A549 (cell line): ENCODE measurements around the gene B3GNT4. TPM values are rescaled to one million over a fixed set of nuclear protein-coding genes. Genes with fewer than 3 reads are reported as not detected.

ENCODE experiments used
- ATAC-seq, 2 experiments: fragments of 200-7000 bp in 1 of 2; fragments of >200 bp in 1 of 2; cut with Nextera tagmentation in 1 of 2; cut with Tn5 transposase in 1 of 2; 3 replicates each; pipeline versions ENCODE4 v1.8.0 to v1.9.1; 2018 to 2020; ENCODE audit warnings: mild to moderate bottlenecking in 1 of 2, moderate library complexity in 1 of 2
- CTCF ChIA-PET: fragments of 300-600 bp; sonication (Branson Sonifier 250); formaldehyde crosslinking; extraction: SDS; loops from one replicate; lab custom pipeline; 2021; ENCODE audit warnings: antibody characterized with exemption, inconsistent platforms; lab: Yijun Ruan, JAX
- POLR2A ChIA-PET: fragments of 350-600 bp; formaldehyde crosslinking; extraction: SDS; loops from one replicate; lab custom pipeline; 2021; ENCODE audit warnings: antibody characterized with exemption, inconsistent platforms; lab: Yijun Ruan, JAX
- DNase-seq, 2 experiments: peaks; one replicate each; pipeline versions ENCODE4 v3.0.0 to v3.0.0-alpha.2; 2011 to 2016; ENCODE audit warnings: low read depth in 1 of 2, low spot score in 1 of 2
- FAIRE-seq: peaks from 2 replicates; lab custom pipeline; 2011; peaks lifted over from hg19 to GRCh38; lab: Jason Lieb, UNC
- H3K27ac ChIP-seq, 2 experiments: fragments of >200 bp; sonication (Bioruptor Twin); formaldehyde crosslinking; 3 replicates each; pipeline ENCODE4 v1.5.1; 2016 to 2017
- H3K4me1 ChIP-seq: fragments of >200 bp; sonication (Bioruptor Twin); formaldehyde crosslinking; 3 replicates; pipeline ENCODE4 v1.6.1; 2016
- H3K4me2 ChIP-seq: fragments of >200 bp; sonication (Bioruptor Twin); formaldehyde crosslinking; 3 replicates; pipeline ENCODE4 v1.6.1; 2016
- H3K4me3 ChIP-seq: fragments of >200 bp; sonication (Bioruptor Twin); formaldehyde crosslinking; 3 replicates; pipeline ENCODE4 v1.5.1; 2016
- H3K9me3 ChIP-seq: fragments of >200 bp; sonication (Bioruptor Twin); formaldehyde crosslinking; 3 replicates; pipeline ENCODE4 v1.6.1; 2016
- ATOH8 ChIP-seq: fragments of 250-450 bp; sonication (Bioruptor Pico); IDR thresholded peaks from 2 replicates; pipeline ENCODE4 v1.5.0; 2020; ENCODE audit warnings: low read depth, mild to moderate bottlenecking, moderate library complexity
- BCL3 ChIP-seq: fragments of >200 bp; sonication (Bioruptor Twin); formaldehyde crosslinking; IDR thresholded peaks from 3 replicates; pipeline ENCODE4 v1.6.1; 2016
- CBX8 ChIP-seq: fragments of 200-600 bp; sonication (generic); IDR thresholded peaks from 2 replicates; pipeline ENCODE4 v1.6.1; 2016
- CEBPB ChIP-seq, 2 experiments: fragments of >200 bp in 1 of 2; sonication (Bioruptor Twin) in 1 of 2; formaldehyde crosslinking in 1 of 2; IDR thresholded peaks; 2 replicates each; pipeline ENCODE4 v1.6.1; 2012 to 2016
- CTCF ChIP-seq: fragments of >200 bp; sonication (Bioruptor Twin); formaldehyde crosslinking; IDR thresholded peaks from 3 replicates; pipeline ENCODE4 v1.5.1; 2016
- E2F6 ChIP-seq: IDR thresholded peaks from 2 replicates; pipeline ENCODE4 v1.6.1; 2012; ENCODE audit warnings: low read depth, borderline replicate concordance
- FOSB ChIP-seq: fragments of 250-450 bp; sonication (Bioruptor Pico); IDR thresholded peaks from 2 replicates; pipeline ENCODE4 v1.5.0; 2020; ENCODE audit warnings: mild to moderate bottlenecking, moderate library complexity
- FOSL2 ChIP-seq, 2 experiments: fragments of 450-650 bp in 1 of 2; fragments of >200 bp in 1 of 2; sonication (Bioruptor Twin) in 1 of 2; formaldehyde crosslinking; IDR thresholded peaks; 2 replicates each; pipeline versions ENCODE4 v1.5.0 to v1.6.1; 2016 to 2020; ENCODE audit warnings: mild to moderate bottlenecking in 1 of 2, moderate library complexity in 1 of 2
- GATA3 ChIP-seq: IDR thresholded peaks from 2 replicates; pipeline ENCODE4 v1.6.1; 2012; ENCODE audit warnings: borderline replicate concordance
- JUN ChIP-seq, 2 experiments: fragments of >200 bp; sonication (Bioruptor Twin); formaldehyde crosslinking; IDR thresholded peaks; 2 replicates in 1 of 2; 3 replicates in 1 of 2; pipeline ENCODE4 v1.6.1; 2016 to 2017
- KDM1A ChIP-seq: fragments of 200-600 bp; sonication (generic); IDR thresholded peaks from 2 replicates; pipeline ENCODE4 v1.6.1; 2016; ENCODE audit warnings: low read depth, mild to moderate bottlenecking
- KDM5A ChIP-seq: fragments of 200-600 bp; sonication (generic); IDR thresholded peaks from 2 replicates; pipeline ENCODE4 v1.6.1; 2016; ENCODE audit warnings: antibody characterized with exemption, mild to moderate bottlenecking
- MAFK ChIP-seq: fragments of 450-650 bp; IDR thresholded peaks from 2 replicates; pipeline ENCODE4 v1.6.1; 2014; ENCODE audit not compliant: partially characterized antibody
- MAX ChIP-seq: IDR thresholded peaks from 2 replicates; pipeline ENCODE4 v1.6.1; 2012
- MYC ChIP-seq: IDR thresholded peaks from 2 replicates; pipeline ENCODE4 v1.6.1; 2012; ENCODE audit warnings: mild to moderate bottlenecking, inconsistent platforms, low read length, improper control_type of control experiment, borderline replicate concordance
- NPAS2 ChIP-seq: fragments of 250-450 bp; sonication (Bioruptor Pico); IDR thresholded peaks from 2 replicates; pipeline ENCODE4 v1.8.0; 2022; ENCODE audit warnings: mild to moderate bottlenecking, moderate library complexity, borderline replicate concordance
- PBX3 ChIP-seq: IDR thresholded peaks from 2 replicates; pipeline ENCODE4 v1.6.1; 2012
- PHF8 ChIP-seq: fragments of 200-600 bp; sonication (generic); IDR thresholded peaks from 2 replicates; pipeline ENCODE4 v1.6.1; 2016; ENCODE audit warnings: low read depth, mild to moderate bottlenecking, antibody characterized with exemption, moderate library complexity, borderline replicate concordance
- POLR2A ChIP-seq: IDR thresholded peaks from 2 replicates; pipeline ENCODE4 v1.6.1; 2012; ENCODE audit warnings: mild to moderate bottlenecking, low read length
- POLR2AphosphoS2 ChIP-seq: conservative IDR thresholded peaks from 2 replicates; pipeline ENCODE4 v1.6.1; 2012; ENCODE audit warnings: low read length, improper control_type of control experiment, inconsistent platforms
- RAD21 ChIP-seq, 2 experiments: fragments of >200 bp in 1 of 2; sonication (Bioruptor Twin) in 1 of 2; formaldehyde crosslinking in 1 of 2; IDR thresholded peaks in 1 of 2; conservative IDR thresholded peaks in 1 of 2; 2 replicates in 1 of 2; 3 replicates in 1 of 2; pipeline ENCODE4 v1.6.1; 2012 to 2018; ENCODE audit warnings: inconsistent platforms in 1 of 2
- RCOR1 ChIP-seq: fragments of 150-350 bp; IDR thresholded peaks from 2 replicates; pipeline ENCODE4 v1.6.1; 2014; ENCODE audit warnings: antibody characterized with exemption, low read length, low read depth
- RFX5 ChIP-seq: fragments of 450-650 bp; IDR thresholded peaks from 2 replicates; pipeline ENCODE4 v1.7.1; 2014; ENCODE audit warnings: antibody characterized with exemption, mild to moderate bottlenecking, moderate library complexity
- RNF2 ChIP-seq: fragments of 200-600 bp; sonication (generic); IDR thresholded peaks from 2 replicates; pipeline ENCODE4 v1.6.1; 2016; ENCODE audit warnings: low read depth, mild to moderate bottlenecking, antibody characterized with exemption, moderate library complexity, borderline replicate concordance
- SMC3 ChIP-seq: fragments of >200 bp; sonication (Bioruptor Twin); formaldehyde crosslinking; IDR thresholded peaks from 3 replicates; pipeline ENCODE4 v1.6.1; 2018; ENCODE audit warnings: inconsistent platforms
- TFCP2L1 ChIP-seq: fragments of 250-450 bp; sonication (Bioruptor Pico); IDR thresholded peaks from 2 replicates; pipeline ENCODE4 v1.5.0; 2021; ENCODE audit warnings: mild to moderate bottlenecking
- ZC3H11A ChIP-seq: fragments of 450-650 bp; IDR thresholded peaks from 2 replicates; pipeline ENCODE4 v1.6.1; 2014; ENCODE audit warnings: antibody characterized with exemption, mild to moderate bottlenecking
- ZFP36 ChIP-seq: fragments of 450-650 bp; IDR thresholded peaks from 2 replicates; pipeline ENCODE4 v1.6.1; 2014; ENCODE audit warnings: borderline replicate concordance; ENCODE audit not compliant: partially characterized antibody
- ZSCAN20 ChIP-seq: fragments of 250-450 bp; sonication (Bioruptor Pico); IDR thresholded peaks from 2 replicates; pipeline ENCODE4 v1.8.0; 2022; ENCODE audit warnings: mild to moderate bottlenecking, moderate library complexity
- WGBS: methylation state at CpG from one replicate; pipeline ENCODE4 v1.1.6; 2017; ENCODE audit errors: missing lambda C conversion rate; 5-methylcytosine and 5-hydroxymethylcytosine counted together
- polyA plus RNA-seq, 4 experiments: library from polyadenylated mRNA; depleted of rRNA in 3 of 4; stranded (reverse); fragments of >200 nt; fragmentation: RNase III in 1 of 4; extraction: RNeasy Plus Mini Kit Qiagen cat#74134 plus additional on column Dnase treatment in 1 of 4; gene quantifications; 2 replicates in 3 of 4; 3 replicates in 1 of 4; pipeline ENCODE4 v1.2.3, GENCODE V29; 2011 to 2017

B3GNT4 gene
- polyA plus RNA-seq, 2 of the 4 experiments (the other 2 are of a cell fraction) = 0.74 to 1.2 TPM

- ATAC-seq = no peak
- Histone ChIP-seq H3K4me3 (no peak overlapping the region), H3K9me3 (no peaks in the 10 kb centered on the region), H3K4me1 (no peaks in the 10 kb centered on the region), H3K4me2 (no peak overlapping the region), H3K27ac (no peak overlapping the region)
- POLR2A ChIA-PET = interaction anchor here (0.8 kb wide), 1 partner anchor 10 kb away, joined by 6 read pairs; the partner anchor contains the start of gene DIABLO
- CTCF ChIA-PET = interaction anchor here (1.3 to 1.7 kb wide), 3 partner anchors 26 to 50 kb away, joined by 3 to 7 read pairs (median 4); partner anchors contain the start of gene LRRC43
- DNase-seq = no peak
- TF ChIP-seq NPAS2 (CRISPR knock-in tag) (no peak), ZC3H11A (no peak), BCL3 (no peak), CBX8 (no peak), SMC3 (no peak), KDM1A (no peak), RFX5 (no peak), CEBPB (IDR thresholded peaks at IDR 0.05) (no peak), RNF2 (no peak), POLR2AphosphoS2 (no peak), RCOR1 (no peak), FOSB (CRISPR knock-in tag) (no peak), CTCF (no peak), E2F6 (no peak), ZSCAN20 (no peak), ATOH8 (CRISPR knock-in tag) (no peak)
- 92% methylated on average over 1 of the region's 1 CpG for WGBS
- FAIRE-seq = no peak
Measured at GRCh38 chr12:122216445-122216844, 12.9 kb downstream of the B3GNT4 start.

GRCh38 chr12:122225683-122226365 is 22.3 kb downstream of the B3GNT4 start, which contains the start of gene DIABLO:
TSS of gene DIABLO (minus strand) at chr12:122226052. CDS start at chr12:122226014, 38 bp downstream.
- DNase-seq (peak; percentile 92 to 100), ATAC-seq (peak; percentile 88 to 93), FAIRE-seq (peak; percentile 84)
- Histone ChIP-seq H3K4me2 (peak within 1 kb of the TSS; percentile 91), H3K4me3 (peak within 1 kb of the TSS; percentile 63), H3K9me3 (no peaks in the 10 kb centered on the region), H3K4me1 (peaks cover 15% of the 10 kb centered on the region), H3K27ac (peak within 1 kb of the TSS; percentile 91 to 95)
- POLR2A ChIA-PET = interaction anchor here (0.5 to 2.2 kb wide), 25 partner anchors 9 to 600 kb away, joined by 3 to 15 read pairs (median 3); partner anchors contain the start of gene BCL7A
- 1% methylated on average over 44 of the region's 74 CpGs for WGBS
- CTCF ChIA-PET = interaction anchor here (0.6 to 1.7 kb wide), 2 partner anchors 13 to 56 kb away, joined by 3 to 6 read pairs; no protein-coding TSS in a partner anchor
- TF ChIP-seq MAX (peak; percentile 72), KDM5A (peak; percentile 90), GATA3 (peak; percentile 20; the same call in 1 of the 2 replicates), TFCP2L1 (peak; percentile 75; the same call in 1 of the 2 replicates), MYC (0 out of 2 replicates have a peak, but pooled peaks have one; percentile 70), ATOH8 (CRISPR knock-in tag) (no peak), RFX5 (peak; percentile 57; the same call in 1 of the 2 replicates), JUN (IDR thresholded peaks at IDR 0.05) (peak; percentile 77 to 92; a peak in 4 of 5 replicates), PHF8 (peak; percentile 99), PBX3 (peak; percentile 47; the same call in 1 of the 2 replicates), ZFP36 (no peak), CBX8 (no peak), POLR2A (peak; percentile 95), FOSL2 (IDR thresholded peaks at IDR 0.05) (no peak), FOSL2 (CRISPR knock-in tag; IDR thresholded peaks at IDR 0.05) (no peak), MAFK (no peak), RAD21 (conservative IDR thresholded peaks at IDR 0.05 in 1 of 2, IDR thresholded peaks at IDR 0.05 in 1 of 2) (no peak)
